Caco-2 (cell line): ENCODE measurements around the gene LRP1-AS. TPM values are rescaled to one million over a fixed set of nuclear protein-coding genes. Genes with fewer than 3 reads are reported as not detected.

Experiments
- Bru-seq: library from RNA; stranded (reverse); fragments of 400-500 nt; gene quantifications from one replicate; lab custom pipeline; 2021; lab: Mats Ljungman, UMichigan
- BruChase-seq, 2 experiments: library from RNA; stranded (reverse); fragments of 400-500 nt; gene quantifications; one replicate each; lab custom pipeline; 2021; lab: Mats Ljungman, UMichigan
- BruUV-seq: library from RNA; stranded (reverse); fragments of 400-500 nt; replicated peaks from 2 replicates; lab custom pipeline; 2021; lab: Mats Ljungman, UMichigan
- CTCF ChIA-PET: fragments of 300-600 bp; sonication (Branson Sonifier 250); formaldehyde crosslinking; loops from one replicate; lab custom pipeline; 2022; ENCODE audit warnings: antibody characterized with exemption; lab: Charles Lee
- POLR2A ChIA-PET: fragments of 300-600 bp; sonication (Branson Sonifier 250); formaldehyde crosslinking; loops from one replicate; lab custom pipeline; 2022; ENCODE audit warnings: antibody characterized with exemption; lab: Charles Lee
- DNase-seq, 2 experiments: peaks; one replicate each; pipeline versions ENCODE4 v3.0.0 to v3.0.0-alpha.2; 2020 to 2022
- H3K27me3 ChIP-seq: replicated peaks from 2 replicates; pipeline ENCODE4 v1.6.0; 2011; ENCODE audit warnings: low read length; ENCODE audit not compliant: control insufficient read depth, insufficient read depth
- H3K36me3 ChIP-seq: 2 replicates; pipeline ENCODE4 v1.5.1; 2011; ENCODE audit warnings: low read length; ENCODE audit not compliant: control insufficient read depth, insufficient read depth
- H3K4me1 ChIP-seq: fragments of 250-450 bp; sonication (Bioruptor Pico); 2 replicates; pipeline ENCODE4 v1.5.1; 2020; ENCODE audit warnings: mild to moderate bottlenecking
- H3K4me3 ChIP-seq: 2 replicates; pipeline ENCODE4 v1.5.1; 2011; ENCODE audit warnings: low read depth, mild to moderate bottlenecking, control low read depth, low read length
- H3K9me3 ChIP-seq: fragments of 250-450 bp; sonication (Bioruptor Pico); 2 replicates; pipeline ENCODE4 v1.5.1; 2020; ENCODE audit warnings: mild to moderate bottlenecking, moderate library complexity
- H3K27ac Mint-ChIP-seq: one replicate; pipeline ENCODE4 v1.8.0; 2022; ENCODE audit warnings: mixed read lengths; ENCODE audit not compliant: unreplicated experiment
- H3K27me3 Mint-ChIP-seq: one replicate; pipeline ENCODE4 v1.8.0; 2022; ENCODE audit warnings: mixed read lengths; ENCODE audit not compliant: insufficient read depth, unreplicated experiment
- H3K36me3 Mint-ChIP-seq: one replicate; pipeline ENCODE4 v1.8.0; 2022; ENCODE audit warnings: mild to moderate bottlenecking, mixed read lengths; ENCODE audit not compliant: insufficient read depth, unreplicated experiment
- H3K4me1 Mint-ChIP-seq: one replicate; pipeline ENCODE4 v1.8.0; 2022; ENCODE audit warnings: low read depth, mixed read lengths; ENCODE audit not compliant: unreplicated experiment
- H3K4me3 Mint-ChIP-seq: one replicate; pipeline ENCODE4 v1.8.0; 2022; ENCODE audit warnings: mild to moderate bottlenecking, moderate library complexity, mixed read lengths; ENCODE audit not compliant: unreplicated experiment
- H3K9me3 Mint-ChIP-seq: one replicate; pipeline ENCODE4 v1.8.0; 2022; ENCODE audit warnings: mixed read lengths; ENCODE audit not compliant: unreplicated experiment
- intact Hi-C: fragments of 100-400 bp; cut with micrococcal nuclease; formaldehyde crosslinking; loops from one replicate; pipeline ENCODE4 v1.10.0; 2022; ENCODE audit not compliant: unreplicated experiment
- long read RNA-seq: library from polyadenylated mRNA; stranded (forward); transcript quantifications from one replicate; pipeline ENCODE4 v2.0.0, GENCODE V29; 2022
- total RNA-seq: library from RNA; stranded (reverse); gene quantifications from 2 replicates; pipeline ENCODE4 v1.2.3, GENCODE V29; 2022
- TF ChIP-seq, protein P1 (sequence below), 2 experiments: fragments of 200-600 bp in 1 of 2; IDR thresholded peaks; 1 replicate in 1 of 2; 2 replicates in 1 of 2; pipeline versions ENCODE4 v1.5.1 to v1.8.0; 2011 to 2022; ENCODE audit warnings: antibody characterized with exemption in 1 of 2, control low read depth in 1 of 2, inconsistent platforms in 1 of 2, low read depth in 1 of 2, low read length in 1 of 2, mild to moderate bottlenecking in 1 of 2, moderate library complexity in 1 of 2; ENCODE audit not compliant: insufficient read depth in 1 of 2, severe bottlenecking in 1 of 2, unreplicated experiment in 1 of 2

LRP1-AS gene
- total RNA-seq (not detected in 2 replicates), Bru-seq, nascent RNA (percentile 36 among the genes with signal in this experiment), BruChase-seq, experiment 1, labeled RNA remaining after a 2-hour chase (percentile 15 among the genes with signal in this experiment), BruChase-seq, experiment 2, labeled RNA remaining after a 6-hour chase (percentile 16 among the genes with signal in this experiment)
- long read RNA-seq: 0 reads

DNA sequence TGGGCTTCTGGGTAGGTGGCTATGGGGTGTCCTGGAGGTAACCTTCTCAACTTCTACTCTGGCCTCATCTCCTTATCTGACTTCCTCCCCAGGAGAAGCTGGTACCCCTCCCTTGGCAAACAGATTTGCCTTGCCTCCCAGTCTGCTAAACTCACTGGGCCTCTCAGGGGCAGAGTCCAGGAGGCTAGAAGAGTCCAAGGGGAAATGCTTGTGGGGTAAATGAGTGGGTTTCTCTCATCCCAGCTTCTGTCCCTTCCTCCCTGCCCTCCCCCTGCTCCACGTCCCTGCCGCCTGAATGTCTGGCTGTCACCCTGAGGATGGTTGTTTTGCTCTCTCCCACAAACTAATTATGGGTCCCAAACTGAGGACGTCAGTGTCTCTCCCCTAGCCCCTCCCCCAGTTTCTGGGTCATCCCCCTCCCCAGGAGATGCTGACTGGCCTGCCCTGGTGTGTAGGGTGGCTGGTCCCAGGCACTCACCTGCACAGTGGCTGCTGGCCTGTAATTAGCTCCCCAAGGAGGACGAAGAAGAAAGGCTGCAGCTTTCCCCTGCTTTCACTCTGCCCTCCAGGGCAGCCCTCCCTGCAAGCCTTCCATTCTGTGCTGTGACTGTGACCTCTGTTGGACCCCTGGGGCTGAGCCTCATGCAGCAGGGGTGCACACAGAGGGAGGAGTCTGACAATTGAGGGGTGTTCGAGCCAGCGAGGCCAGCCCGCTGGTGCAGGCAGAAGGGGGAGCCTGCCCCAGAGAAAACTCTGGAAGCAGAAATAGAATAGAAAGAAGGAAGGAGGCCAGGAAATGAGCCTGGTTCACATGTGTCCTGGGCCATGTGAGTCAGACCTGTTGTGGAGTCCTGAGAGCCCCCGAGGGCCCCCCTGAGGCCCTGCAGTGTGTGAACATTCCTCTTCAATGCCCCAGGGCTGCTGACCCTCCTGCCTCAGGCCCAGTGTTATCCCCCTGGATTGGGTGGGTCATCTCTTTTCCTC is at the start of gene LRP1-AS:
LRP1-AS (minus strand) TSS at position 659 of the 984 bp plus-strand sequence.
- no peaks in the 10 kb centered on the region for H3K27me3 Mint-ChIP-seq
- peak within 1 kb of the TSS; percentile 70 for H3K4me3 Mint-ChIP-seq
- H3K9me3 ChIP-seq: no peaks in the 10 kb centered on the region
- TF ChIP-seq, protein P1, sequence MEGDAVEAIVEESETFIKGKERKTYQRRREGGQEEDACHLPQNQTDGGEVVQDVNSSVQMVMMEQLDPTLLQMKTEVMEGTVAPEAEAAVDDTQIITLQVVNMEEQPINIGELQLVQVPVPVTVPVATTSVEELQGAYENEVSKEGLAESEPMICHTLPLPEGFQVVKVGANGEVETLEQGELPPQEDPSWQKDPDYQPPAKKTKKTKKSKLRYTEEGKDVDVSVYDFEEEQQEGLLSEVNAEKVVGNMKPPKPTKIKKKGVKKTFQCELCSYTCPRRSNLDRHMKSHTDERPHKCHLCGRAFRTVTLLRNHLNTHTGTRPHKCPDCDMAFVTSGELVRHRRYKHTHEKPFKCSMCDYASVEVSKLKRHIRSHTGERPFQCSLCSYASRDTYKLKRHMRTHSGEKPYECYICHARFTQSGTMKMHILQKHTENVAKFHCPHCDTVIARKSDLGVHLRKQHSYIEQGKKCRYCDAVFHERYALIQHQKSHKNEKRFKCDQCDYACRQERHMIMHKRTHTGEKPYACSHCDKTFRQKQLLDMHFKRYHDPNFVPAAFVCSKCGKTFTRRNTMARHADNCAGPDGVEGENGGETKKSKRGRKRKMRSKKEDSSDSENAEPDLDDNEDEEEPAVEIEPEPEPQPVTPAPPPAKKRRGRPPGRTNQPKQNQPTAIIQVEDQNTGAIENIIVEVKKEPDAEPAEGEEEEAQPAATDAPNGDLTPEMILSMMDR (IDR thresholded peaks at IDR 0.05; ENCODE audit: insufficient read depth in 1 of 2, low read depth in 1 of 2, low read length in 1 of 2, severe bottlenecking in 1 of 2, unreplicated experiment in 1 of 2): no peak
- H3K36me3 Mint-ChIP-seq: peaks cover 40% of the 10 kb centered on the region
- intact Hi-C loops: loop anchor here (1.0 kb wide), 2 partner anchors 20 to 26 kb away; no protein-coding TSS in a partner anchor
- H3K36me3 ChIP-seq: peaks cover 3% of the 10 kb centered on the region; the same call in 1 of the 2 replicates
- H3K9me3 Mint-ChIP-seq: no peaks in the 10 kb centered on the region
- 0 out of 2 replicates have a peak within 1 kb of the TSS, but pooled peaks have one; percentile 15 for H3K4me3 ChIP-seq
- no peaks in the 10 kb centered on the region for H3K27me3 ChIP-seq
- POLR2A ChIA-PET: interaction anchor here (0.6 to 1.7 kb wide), 6 partner anchors 12 to 69 kb away, joined by 3 to 39 read pairs (median 4); partner anchors contain the start of genes LRP1 and NEMP1
- peaks cover 44% of the 10 kb centered on the region for H3K4me1 ChIP-seq
- CTCF ChIA-PET: interaction anchor here (1.1 to 2.8 kb wide), 9 partner anchors 12 to 96 kb away, joined by 3 to 35 read pairs (median 6); partner anchors contain the start of genes LRP1 and STAT6
- DNase-seq: peak; percentile 85 to 94
- peaks cover 43% of the 10 kb centered on the region for H3K4me1 Mint-ChIP-seq
- H3K27ac Mint-ChIP-seq: peak within 1 kb of the TSS; percentile 97
- no TSS peak for BruUV-seq

DNA sequence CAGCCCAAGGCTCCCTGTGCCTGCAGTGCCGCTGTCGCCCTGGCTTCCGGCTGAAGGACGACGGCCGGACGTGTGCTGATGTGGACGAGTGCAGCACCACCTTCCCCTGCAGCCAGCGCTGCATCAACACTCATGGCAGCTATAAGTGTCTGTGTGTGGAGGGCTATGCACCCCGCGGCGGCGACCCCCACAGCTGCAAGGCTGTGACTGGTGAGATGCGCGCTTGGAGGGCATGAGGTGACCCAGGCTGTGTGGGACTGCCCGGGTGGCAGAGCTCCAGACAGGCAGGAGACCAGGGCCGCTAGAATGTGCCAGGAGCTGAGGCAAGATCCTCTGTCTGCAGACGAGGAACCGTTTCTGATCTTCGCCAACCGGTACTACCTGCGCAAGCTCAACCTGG is 49.5 kb upstream of the LRP1-AS start:
- no peak overlapping the region for H3K4me3 ChIP-seq
- ChIA-PET POLR2A (no interaction called here), CTCF (no interaction called here)
- Mint-ChIP-seq H3K4me3 (no peak overlapping the region), H3K9me3 (no peaks in the 10 kb centered on the region), H3K36me3 (peaks cover 15% of the 10 kb centered on the region), H3K27me3 (no peaks in the 10 kb centered on the region), H3K27ac (no peak overlapping the region), H3K4me1 (no peaks in the 10 kb centered on the region)
- TF ChIP-seq, protein P1 (IDR thresholded peaks at IDR 0.05; ENCODE audit: insufficient read depth in 1 of 2, low read depth in 1 of 2, low read length in 1 of 2, severe bottlenecking in 1 of 2, unreplicated experiment in 1 of 2): no peak
- no peaks in the 10 kb centered on the region for H3K9me3 ChIP-seq
- no TSS peak for BruUV-seq
- peaks cover 7% of the 10 kb centered on the region for H3K36me3 ChIP-seq
- H3K4me1 ChIP-seq: no peaks in the 10 kb centered on the region
- intact Hi-C loops: no loop called here
- no peaks in the 10 kb centered on the region for H3K27me3 ChIP-seq
- DNase-seq: no peak

DNA sequence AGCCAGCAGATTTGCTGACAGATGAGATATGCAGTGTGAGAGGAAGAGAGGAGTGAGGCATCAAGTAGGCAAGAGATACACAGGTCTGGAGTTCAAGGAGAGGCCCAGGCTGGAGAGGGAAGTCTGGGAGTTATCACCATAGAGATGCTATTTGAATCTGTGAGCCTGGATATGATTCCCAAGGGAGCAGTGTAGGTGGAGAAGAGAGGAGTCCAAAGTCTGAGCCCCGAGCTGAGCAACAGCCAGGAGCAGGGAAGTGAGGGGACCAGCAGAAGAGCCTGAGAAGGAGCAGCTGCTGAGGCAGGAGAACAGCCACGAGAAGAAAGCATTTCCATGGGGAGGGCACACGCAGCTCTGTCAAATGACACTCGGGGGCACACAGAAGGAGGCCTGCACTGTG is 49.0 kb upstream of the LRP1-AS start:
- CTCF ChIA-PET: no interaction called here

More for the DNA sequence above, 49.0 kb upstream of the LRP1-AS start:
- TF ChIP-seq, protein P1 (IDR thresholded peaks at IDR 0.05; ENCODE audit: insufficient read depth in 1 of 2, low read depth in 1 of 2, low read length in 1 of 2, severe bottlenecking in 1 of 2, unreplicated experiment in 1 of 2): no peak
- BruUV-seq: no TSS peak
- DNase-seq: no peak
- H3K4me1 Mint-ChIP-seq: no peaks in the 10 kb centered on the region
- POLR2A ChIA-PET: no interaction called here
- peaks cover 8% of the 10 kb centered on the region for H3K36me3 ChIP-seq
- intact Hi-C loops: no loop called here
- peaks cover 20% of the 10 kb centered on the region for H3K36me3 Mint-ChIP-seq
- H3K4me3 Mint-ChIP-seq: no peak overlapping the region
- H3K4me3 ChIP-seq: no peak overlapping the region
- no peak overlapping the region for H3K27ac Mint-ChIP-seq
- no peaks in the 10 kb centered on the region for H3K27me3 Mint-ChIP-seq
- H3K27me3 ChIP-seq: no peaks in the 10 kb centered on the region
- no peaks in the 10 kb centered on the region for H3K9me3 ChIP-seq
- no peaks in the 10 kb centered on the region for H3K4me1 ChIP-seq
- no peaks in the 10 kb centered on the region for H3K9me3 Mint-ChIP-seq
